ENCODE data around the gene VWA8. TPM values are rescaled to one million over a fixed set of nuclear protein-coding genes. Genes with fewer than 3 reads are reported as not detected.

VWA8 gene
- total RNA-seq, 1 donor from 2014 or later = 19.6 TPM

- H3K4me1 Mint-ChIP-seq (ENCODE audit: unreplicated experiment) = peaks cover 5% of the 10 kb centered on the region
- H3K4me3 Mint-ChIP-seq = no peak overlapping the region
- no peak for TF ChIP-seq CTCF (conservative IDR thresholded peaks at IDR 0.05)
- no peaks in the 10 kb centered on the region for H3K27me3 Mint-ChIP-seq
- H3K36me3 Mint-ChIP-seq = peaks cover 19% of the 10 kb centered on the region
- DNase-seq (ENCODE audit: extremely low spot score, unreplicated experiment) = no peak
- H3K27ac Mint-ChIP-seq = no peak overlapping the region
- H3K9me3 Mint-ChIP-seq = no peaks in the 10 kb centered on the region
Observed at GRCh38 chr13:41589434-41589833, 371.5 kb downstream of the VWA8 start.

DNA sequence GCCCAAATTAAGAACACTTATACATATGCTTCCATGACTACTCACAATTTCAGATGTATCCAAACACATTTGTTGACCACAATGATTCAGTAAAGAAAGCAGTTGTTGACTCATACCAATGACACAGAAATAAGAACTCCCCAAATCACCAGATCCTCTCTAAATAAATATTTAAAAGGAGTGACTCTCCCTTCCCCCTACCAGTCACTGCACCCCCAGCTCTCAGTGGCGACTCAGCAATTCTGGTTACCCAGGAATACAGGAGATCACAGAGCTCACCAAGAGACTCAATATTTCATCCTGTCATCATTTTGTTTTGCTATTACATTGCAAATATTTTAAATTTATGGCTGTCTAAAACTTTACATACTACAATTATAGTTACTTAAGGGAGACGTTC is 372.0 kb downstream of the VWA8 start:
- no peaks in the 10 kb centered on the region for H3K27me3 Mint-ChIP-seq
- H3K4me1 Mint-ChIP-seq (ENCODE audit: unreplicated experiment) = peaks cover 5% of the 10 kb centered on the region
- no peak for DNase-seq (ENCODE audit: extremely low spot score, unreplicated experiment)
- H3K36me3 Mint-ChIP-seq = peaks cover 20% of the 10 kb centered on the region
- no peak for TF ChIP-seq CTCF (conservative IDR thresholded peaks at IDR 0.05)
- no peaks in the 10 kb centered on the region for H3K9me3 Mint-ChIP-seq
- no peak overlapping the region for H3K27ac Mint-ChIP-seq
- no peak overlapping the region for H3K4me3 Mint-ChIP-seq

DNA sequence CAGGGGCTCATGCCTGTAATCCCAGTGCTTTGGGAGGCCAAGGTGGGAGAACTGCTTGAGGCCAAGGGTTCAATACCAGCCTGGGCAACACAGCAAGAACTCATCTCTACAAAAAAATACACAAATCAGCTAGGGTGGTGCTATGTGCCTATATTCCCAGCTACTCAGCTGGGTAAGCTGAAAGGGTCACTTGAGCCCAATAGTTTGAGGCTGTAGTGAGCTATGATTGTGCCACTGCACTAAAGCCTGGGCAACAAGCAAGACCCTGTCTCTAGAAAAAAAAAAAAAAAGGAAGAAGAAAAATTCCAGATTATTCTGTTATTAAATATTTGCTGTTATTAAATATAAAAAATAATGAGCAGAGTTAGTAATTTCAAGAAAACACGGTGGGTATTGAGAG is 372.5 kb downstream of the VWA8 start:
- H3K36me3 Mint-ChIP-seq = peaks cover 22% of the 10 kb centered on the region
- no peaks in the 10 kb centered on the region for H3K27me3 Mint-ChIP-seq
- H3K9me3 Mint-ChIP-seq = no peaks in the 10 kb centered on the region
- no peak for DNase-seq (ENCODE audit: extremely low spot score, unreplicated experiment)
- no peak overlapping the region for H3K27ac Mint-ChIP-seq
- TF ChIP-seq CTCF (conservative IDR thresholded peaks at IDR 0.05) = no peak
- H3K4me3 Mint-ChIP-seq = no peak overlapping the region
- peaks cover 5% of the 10 kb centered on the region for H3K4me1 Mint-ChIP-seq (ENCODE audit: unreplicated experiment)

- no peak for DNase-seq (ENCODE audit: extremely low spot score, unreplicated experiment)
- Mint-ChIP-seq H3K4me3 (no peak overlapping the region), H3K27ac (no peak overlapping the region), H3K36me3 (peaks cover 27% of the 10 kb centered on the region), H3K9me3 (peaks cover 5% of the 10 kb centered on the region), H3K4me1 (ENCODE audit: unreplicated experiment) (peaks cover 9% of the 10 kb centered on the region), H3K27me3 (no peaks in the 10 kb centered on the region)
- TF ChIP-seq CTCF (conservative IDR thresholded peaks at IDR 0.05) = peak; percentile 39
Observed at GRCh38 chr13:41587490-41587889, 373.4 kb downstream of the VWA8 start.

DNA sequence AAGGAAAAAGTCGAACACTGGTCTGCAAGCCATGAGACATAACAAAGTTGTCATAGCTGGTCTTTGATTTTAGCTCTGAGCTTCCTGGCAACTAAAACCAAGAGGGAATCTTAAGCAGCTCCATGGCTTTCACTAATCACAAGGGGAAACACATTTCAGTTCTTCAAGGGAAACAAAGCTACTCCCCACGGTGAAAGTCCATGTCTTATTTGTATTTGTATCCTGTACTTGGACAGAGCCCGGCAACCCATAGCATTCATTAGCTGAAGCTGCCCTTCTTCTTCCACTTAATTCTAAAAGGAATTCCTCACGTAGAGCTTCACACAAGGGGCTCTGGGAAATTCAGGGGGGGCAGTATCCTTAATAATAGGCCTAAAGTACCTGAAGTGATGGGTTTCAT is 374.7 kb downstream of the VWA8 start:
- TF ChIP-seq CTCF (conservative IDR thresholded peaks at IDR 0.05) = no peak
- no peaks in the 10 kb centered on the region for H3K27me3 Mint-ChIP-seq
- H3K27ac Mint-ChIP-seq = no peak overlapping the region
- DNase-seq (ENCODE audit: extremely low spot score, unreplicated experiment) = no peak
- peaks cover 5% of the 10 kb centered on the region for H3K9me3 Mint-ChIP-seq
- H3K36me3 Mint-ChIP-seq = peaks cover 33% of the 10 kb centered on the region
- no peak overlapping the region for H3K4me3 Mint-ChIP-seq
- peaks cover 13% of the 10 kb centered on the region for H3K4me1 Mint-ChIP-seq (ENCODE audit: unreplicated experiment)

GRCh38 chr13:41582027-41582463 is 378.9 kb downstream of the VWA8 start:
- DNase-seq (ENCODE audit: extremely low spot score, unreplicated experiment) = no peak
- Mint-ChIP-seq H3K4me3 (no peak overlapping the region), H3K4me1 (ENCODE audit: unreplicated experiment) (peaks cover 15% of the 10 kb centered on the region), H3K27ac (no peak overlapping the region), H3K36me3 (peaks cover 35% of the 10 kb centered on the region), H3K9me3 (peaks cover 10% of the 10 kb centered on the region), H3K27me3 (no peaks in the 10 kb centered on the region)
- TF ChIP-seq CTCF (conservative IDR thresholded peaks at IDR 0.05) = no peak

Data from type B pancreatic cell (in vitro differentiated cells).